ENCODE measurements around the gene SAMD7. TPM values are rescaled to one million over a fixed set of nuclear protein-coding genes. Genes with fewer than 3 reads are reported as not detected.

Gene SAMD7
- total RNA-seq, 1 experiment from 2014 or later = not detected

GRCh38 chr3:169907944-169908343, 3.4 kb upstream of the SAMD7 start:
- DNase-seq (ENCODE audit: low read depth) = no peak

GRCh38 chr3:169913323-169913722, 2.0 kb downstream of the SAMD7 start:
- no peak for DNase-seq (ENCODE audit: low read depth)

- DNase-seq (ENCODE audit: low read depth) = peak; percentile 71
These were observed 2.9 kb downstream of the SAMD7 start for GRCh38 chr3:169914321-169914720.

- peak; percentile 58 for DNase-seq (ENCODE audit: low read depth)
These were observed 11.8 kb downstream of the SAMD7 start for GRCh38 chr3:169923189-169923588.

- DNase-seq (ENCODE audit: low read depth) = peak; percentile 8
These were observed 12.5 kb downstream of the SAMD7 start for GRCh38 chr3:169923831-169924230.

GRCh38 chr3:169929830-169930519, 18.6 kb downstream of the SAMD7 start:
- DNase-seq (ENCODE audit: low read depth) = peak; percentile 18

GRCh38 chr3:169930843-169931242, 19.5 kb downstream of the SAMD7 start:
- no peak for DNase-seq (ENCODE audit: low read depth)

- peak; percentile 51 for DNase-seq (ENCODE audit: low read depth)
These were observed 20.6 kb downstream of the SAMD7 start for GRCh38 chr3:169931747-169932520.

GRCh38 chr3:169939320-169939719, 27.9 kb downstream of the SAMD7 start:
- DNase-seq (ENCODE audit: low read depth) = no peak

GRCh38 chr3:169939751-169940150, 28.4 kb downstream of the SAMD7 start:
- DNase-seq (ENCODE audit: low read depth) = no peak

- DNase-seq (ENCODE audit: low read depth) = no peak
These were observed 29.3 kb downstream of the SAMD7 start for GRCh38 chr3:169940470-169941181.

- no peak for DNase-seq (ENCODE audit: low read depth)
These were observed 33.9 kb downstream of the SAMD7 start for GRCh38 chr3:169945313-169945712.

- DNase-seq (ENCODE audit: low read depth) = no peak
These were observed 35.0 kb downstream of the SAMD7 start for GRCh38 chr3:169946336-169946735.

- DNase-seq (ENCODE audit: low read depth) = no peak
These were observed 37.4 kb downstream of the SAMD7 start for GRCh38 chr3:169948559-169949448.

- no peak for DNase-seq (ENCODE audit: low read depth)
These were observed 40.7 kb downstream of the SAMD7 start for GRCh38 chr3:169952045-169952444.

- peak; percentile 73 for DNase-seq (ENCODE audit: low read depth)
These were observed 42.2 kb downstream of the SAMD7 start for GRCh38 chr3:169953462-169954141.

- DNase-seq (ENCODE audit: low read depth) = no peak
These were observed 42.9 kb downstream of the SAMD7 start for GRCh38 chr3:169954142-169954756.

- no peak for DNase-seq (ENCODE audit: low read depth)
These were observed 44.0 kb downstream of the SAMD7 start for GRCh38 chr3:169955406-169955805.

GRCh38 chr3:169964176-169964575, 52.8 kb downstream of the SAMD7 start:
- DNase-seq (ENCODE audit: low read depth) = peak; percentile 75

Data from M059J (cell line).